Tibial artery (tissue), 4 donors: ENCODE results near the gene FAM193A.

ENCODE experiments used
- DNase-seq, 2 donors: peaks; one replicate each; pipeline ENCODE4 v3.0.0-alpha.2; 2019
- H3K27ac ChIP-seq, 2 donors: fragments of 200-600 bp; sonication (generic) in 1 of 2; 1 replicate in 1 of 2; 2 replicates in 1 of 2; pipeline ENCODE4 v1.5.1; 2018 to 2019; ENCODE audit warnings: mild to moderate bottlenecking in 1 of 2
- H3K27me3 ChIP-seq, 2 donors: fragments of 200-600 bp; sonication (generic) in 1 of 2; one replicate each; pipeline versions ENCODE4 v1.5.1 to v1.6.0; 2016 to 2019
- H3K36me3 ChIP-seq, 3 donors: fragments of 200-600 bp; sonication (generic) in 2 of 3; one replicate each; pipeline ENCODE4 v1.5.1; 2016 to 2019; ENCODE audit warnings: mild to moderate bottlenecking in 2 of 3
- H3K4me1 ChIP-seq, 4 donors: fragments of 200-600 bp; sonication (generic) in 2 of 4; 1 replicate in 3 of 4; 2 replicates in 1 of 4; pipeline ENCODE4 v1.5.1; 2016 to 2019
- H3K4me3 ChIP-seq, 2 donors: fragments of 200-600 bp; sonication (generic) in 1 of 2; 1 replicate in 1 of 2; 2 replicates in 1 of 2; pipeline ENCODE4 v1.5.1; 2018 to 2019; ENCODE audit warnings: mild to moderate bottlenecking in 2 of 2
- H3K9me3 ChIP-seq, 3 donors: fragments of 200-600 bp; sonication (generic) in 1 of 3; one replicate each; pipeline ENCODE4 v1.5.1; 2016 to 2019
- intact Hi-C: fragments of 100-400 bp; cut with DNase I; formaldehyde crosslinking; loops from one replicate; pipeline ENCODE4 v1.15.0; 2023; ENCODE audit warnings: low total_unique reads
- TF ChIP-seq, protein P1 (sequence below), 2 experiments: fragments of 200-600 bp in 1 of 2; fragments of 450-650 bp in 1 of 2; IDR thresholded peaks; one replicate each; pipeline ENCODE4 v1.5.1; 2017 to 2019; ENCODE audit warnings: antibody characterized with exemption in 2 of 2, mild to moderate bottlenecking in 1 of 2, moderate library complexity in 1 of 2

Gene FAM193A

DNA sequence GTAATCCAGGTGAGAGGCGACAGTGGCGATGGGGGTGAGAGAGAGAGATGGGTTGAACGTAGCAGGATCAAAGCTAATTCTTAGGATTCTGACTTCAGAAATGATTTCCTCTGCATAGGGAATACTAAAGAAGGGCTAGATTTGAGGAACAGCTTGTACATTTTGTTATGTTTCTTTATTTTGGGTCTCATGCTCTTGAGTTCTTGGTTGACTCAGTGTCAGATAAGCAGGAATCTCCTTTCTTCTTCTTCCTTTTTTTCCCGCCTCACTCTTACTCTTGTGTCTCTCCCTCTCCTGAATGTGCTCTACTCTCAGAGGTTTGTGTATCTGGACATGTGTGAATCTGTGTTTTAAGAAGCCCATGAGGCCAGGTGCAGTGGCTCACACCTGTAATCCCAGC, 36.4 kb downstream of the FAM193A start:
- intact Hi-C loops = no loop called here
- Histone ChIP-seq H3K36me3 (peaks cover 0 to 5% (median 0%) of the 10 kb centered on the region in 3 donors), H3K4me3 (no peak overlapping the region), H3K27ac (no peak overlapping the region), H3K27me3 (no peaks in the 10 kb centered on the region), H3K4me1 (peaks cover 0 to 46% (median 15%) of the 10 kb centered on the region in 4 donors), H3K9me3 (no peaks in the 10 kb centered on the region)
- DNase-seq = no peak
- TF ChIP-seq, protein P1, sequence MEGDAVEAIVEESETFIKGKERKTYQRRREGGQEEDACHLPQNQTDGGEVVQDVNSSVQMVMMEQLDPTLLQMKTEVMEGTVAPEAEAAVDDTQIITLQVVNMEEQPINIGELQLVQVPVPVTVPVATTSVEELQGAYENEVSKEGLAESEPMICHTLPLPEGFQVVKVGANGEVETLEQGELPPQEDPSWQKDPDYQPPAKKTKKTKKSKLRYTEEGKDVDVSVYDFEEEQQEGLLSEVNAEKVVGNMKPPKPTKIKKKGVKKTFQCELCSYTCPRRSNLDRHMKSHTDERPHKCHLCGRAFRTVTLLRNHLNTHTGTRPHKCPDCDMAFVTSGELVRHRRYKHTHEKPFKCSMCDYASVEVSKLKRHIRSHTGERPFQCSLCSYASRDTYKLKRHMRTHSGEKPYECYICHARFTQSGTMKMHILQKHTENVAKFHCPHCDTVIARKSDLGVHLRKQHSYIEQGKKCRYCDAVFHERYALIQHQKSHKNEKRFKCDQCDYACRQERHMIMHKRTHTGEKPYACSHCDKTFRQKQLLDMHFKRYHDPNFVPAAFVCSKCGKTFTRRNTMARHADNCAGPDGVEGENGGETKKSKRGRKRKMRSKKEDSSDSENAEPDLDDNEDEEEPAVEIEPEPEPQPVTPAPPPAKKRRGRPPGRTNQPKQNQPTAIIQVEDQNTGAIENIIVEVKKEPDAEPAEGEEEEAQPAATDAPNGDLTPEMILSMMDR (IDR thresholded peaks at IDR 0.05) = no peak

DNA sequence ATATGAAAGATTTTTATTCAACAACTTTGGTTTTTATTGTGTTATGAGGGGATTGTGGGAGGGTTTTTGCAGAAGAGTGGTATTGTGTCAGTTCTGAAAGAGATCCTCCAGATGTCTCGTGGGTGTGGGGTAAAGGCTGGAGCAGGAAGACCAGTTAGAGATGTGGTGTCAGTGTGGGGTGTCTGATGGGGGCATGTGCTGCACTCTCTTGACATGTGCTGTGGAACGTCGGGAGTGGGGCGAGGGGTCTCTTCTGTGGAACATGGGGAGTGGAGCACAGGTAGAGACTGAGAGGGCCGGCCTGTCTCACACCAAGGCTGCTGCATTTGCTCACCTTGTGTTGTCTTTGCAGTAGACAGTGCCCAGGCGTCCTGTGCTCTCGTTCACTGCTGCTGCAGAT, 37.6 kb downstream of the FAM193A start:
- Histone ChIP-seq H3K36me3 (peaks cover 0 to 5% (median 0%) of the 10 kb centered on the region in 3 donors), H3K9me3 (no peaks in the 10 kb centered on the region), H3K27ac (no peak overlapping the region), H3K4me3 (no peak overlapping the region), H3K4me1 (peaks cover 0 to 46% (median 15%) of the 10 kb centered on the region in 4 donors), H3K27me3 (no peaks in the 10 kb centered on the region)
- TF ChIP-seq, protein P1 (IDR thresholded peaks at IDR 0.05) = no peak
- intact Hi-C loops = no loop called here
- no peak for DNase-seq

DNA sequence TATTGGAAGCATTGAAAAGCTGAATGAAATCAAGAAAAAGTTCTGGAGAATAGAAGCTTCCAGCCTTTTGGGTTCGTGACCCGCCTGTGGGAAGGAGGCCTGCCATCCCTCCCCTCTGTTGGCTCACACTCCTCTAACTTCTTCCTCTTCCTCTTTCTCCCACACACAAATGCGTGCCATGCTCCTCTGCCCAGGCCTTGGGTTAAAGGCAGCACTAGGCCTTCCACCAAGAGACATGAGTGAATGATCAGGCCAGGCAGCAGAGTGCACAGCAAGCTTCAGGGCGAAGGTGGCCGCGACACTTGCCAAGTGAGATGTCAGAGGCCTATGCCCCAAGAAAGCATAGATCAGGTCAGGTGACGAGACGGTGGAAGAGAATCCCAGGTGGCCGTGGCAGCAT, 38.4 kb downstream of the FAM193A start:
- peaks cover 0 to 44% (median 15%) of the 10 kb centered on the region in 4 donors for H3K4me1 ChIP-seq
- intact Hi-C loops = no loop called here
- H3K36me3 ChIP-seq = no peaks in the 10 kb centered on the region
- TF ChIP-seq, protein P1 (IDR thresholded peaks at IDR 0.05) = no peak
- H3K4me3 ChIP-seq = no peak overlapping the region
- H3K9me3 ChIP-seq = no peaks in the 10 kb centered on the region
- DNase-seq = no peak
- no peaks in the 10 kb centered on the region for H3K27me3 ChIP-seq
- no peak overlapping the region for H3K27ac ChIP-seq

DNA sequence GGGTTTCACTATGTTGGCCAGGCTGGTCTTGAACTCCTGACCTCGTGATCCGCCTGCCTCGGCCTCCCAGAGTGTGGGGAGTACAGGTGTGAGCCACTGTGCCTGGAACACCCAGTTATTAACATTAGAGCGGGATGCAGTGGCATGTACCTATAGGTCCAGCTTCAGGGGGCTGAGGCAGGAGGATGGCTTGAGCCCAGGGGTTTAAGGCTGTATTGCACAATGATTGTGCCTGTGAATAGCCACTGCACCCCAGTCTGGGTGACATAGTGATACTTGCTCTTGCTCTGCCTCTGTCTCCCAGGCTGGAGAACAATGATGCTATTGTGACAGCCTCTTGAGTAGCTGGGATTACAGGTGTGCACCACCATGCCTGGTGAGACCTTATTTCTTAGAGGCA, 39.8 kb downstream of the FAM193A start:
- Histone ChIP-seq H3K36me3 (no peaks in the 10 kb centered on the region), H3K4me3 (no peak overlapping the region), H3K27ac (no peak overlapping the region), H3K27me3 (no peaks in the 10 kb centered on the region), H3K4me1 (peaks cover 0 to 30% (median 12%) of the 10 kb centered on the region in 4 donors), H3K9me3 (no peaks in the 10 kb centered on the region)
- TF ChIP-seq, protein P1 (IDR thresholded peaks at IDR 0.05) = no peak
- intact Hi-C loops = no loop called here
- no peak for DNase-seq

DNA sequence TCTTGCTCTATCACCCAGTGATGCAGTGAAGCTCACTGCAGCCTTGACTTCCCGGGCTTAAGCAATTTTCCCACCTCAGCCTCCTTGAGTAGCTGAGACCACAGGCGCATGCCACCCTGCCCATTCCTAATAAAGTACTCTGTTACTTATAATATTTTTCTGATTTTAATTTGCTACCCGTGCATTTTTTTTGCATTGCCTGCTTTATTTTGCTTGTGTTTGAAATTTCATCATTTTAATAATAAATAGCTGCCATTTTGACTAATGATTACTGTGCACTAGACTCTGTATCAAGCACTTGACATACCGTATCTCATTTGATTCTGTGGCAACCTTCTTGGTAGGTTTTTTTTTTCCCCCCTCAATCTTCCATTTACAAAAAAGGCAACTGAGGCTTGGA, 41.7 kb downstream of the FAM193A start:
- Histone ChIP-seq H3K4me3 (no peak overlapping the region), H3K4me1 (peaks cover 0 to 26% (median 9%) of the 10 kb centered on the region in 4 donors), H3K27ac (no peak overlapping the region), H3K27me3 (no peaks in the 10 kb centered on the region), H3K36me3 (no peaks in the 10 kb centered on the region), H3K9me3 (no peaks in the 10 kb centered on the region)
- DNase-seq = no peak
- intact Hi-C loops = no loop called here
- TF ChIP-seq, protein P1 (IDR thresholded peaks at IDR 0.05) = no peak

DNA sequence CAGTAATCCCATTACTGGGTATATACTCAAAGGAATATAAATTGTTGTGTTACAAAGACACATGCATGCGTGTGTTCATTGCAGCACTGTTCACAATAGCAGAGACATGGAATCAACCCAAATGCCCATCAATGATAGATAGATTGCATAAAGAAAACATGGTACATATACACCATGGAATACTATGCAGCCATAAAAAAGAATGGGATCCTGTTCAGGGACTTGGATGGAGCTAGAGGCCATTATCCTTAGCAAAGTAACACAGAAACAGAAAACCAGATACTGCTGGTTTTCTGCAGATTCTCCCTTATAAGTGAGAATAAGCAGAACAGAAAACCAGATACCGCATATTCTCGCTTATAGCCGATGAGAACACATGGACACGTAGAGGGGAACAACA, 43.5 kb downstream of the FAM193A start:
- intact Hi-C loops = no loop called here
- no peaks in the 10 kb centered on the region for H3K27me3 ChIP-seq

More for the DNA sequence above, 43.5 kb downstream of the FAM193A start:
- Histone ChIP-seq H3K36me3 (no peaks in the 10 kb centered on the region), H3K4me1 (peaks cover 0 to 20% (median 5%) of the 10 kb centered on the region in 4 donors), H3K27ac (no peak overlapping the region), H3K9me3 (no peaks in the 10 kb centered on the region), H3K4me3 (no peak overlapping the region)
- DNase-seq = no peak
- TF ChIP-seq, protein P1 (IDR thresholded peaks at IDR 0.05) = no peak
